Right lobe of liver (tissue), 6 donors: ENCODE measurements around the gene PDXP. TPM values are rescaled to one million over a fixed set of nuclear protein-coding genes. Genes with fewer than 3 reads are reported as not detected.
A peak's percentile ranks its signal among the peaks of the same experiment; 100 is the strongest.

Experiments
- ATAC-seq, 4 donors: fragments of 200-7000 bp; cut with Tn5 transposase; one replicate each; pipeline ENCODE4 v1.9.1; 2020; ENCODE audit warnings: mild to moderate bottlenecking in 4 of 4, moderate library complexity in 4 of 4
- DNase-seq, 3 donors: peaks; one replicate each; pipeline ENCODE4 v3.0.0-alpha.2; 2020
- H3K27ac ChIP-seq, 3 donors: fragments of 200-600 bp; one replicate each; pipeline ENCODE4 v1.8.0; 2022
- H3K27me3 ChIP-seq, 2 donors: fragments of 200-600 bp; one replicate each; pipeline ENCODE4 v1.8.0; 2022
- H3K36me3 ChIP-seq, 4 donors: fragments of 200-600 bp; sonication (generic) in 1 of 4; one replicate each; pipeline versions ENCODE4 v1.5.1 to v1.8.0; 2017 to 2022; ENCODE audit warnings: control low read depth in 1 of 4
- H3K4me1 ChIP-seq, 4 donors: fragments of 200-600 bp; sonication (generic) in 1 of 4; one replicate each; pipeline versions ENCODE4 v1.5.1 to v1.8.0; 2017 to 2022; ENCODE audit warnings: control low read depth in 1 of 4
- H3K4me3 ChIP-seq, 3 donors: fragments of 200-600 bp; one replicate each; pipeline ENCODE4 v1.8.0; 2022
- H3K9me3 ChIP-seq, 4 donors: fragments of 200-600 bp; sonication (generic) in 1 of 4; one replicate each; pipeline versions ENCODE4 v1.5.1 to v1.8.0; 2017 to 2022; ENCODE audit warnings: control low read depth in 1 of 4
- POLR2A ChIP-seq: fragments of 450-650 bp; IDR thresholded peaks from one replicate; pipeline ENCODE4 v1.6.1; 2017; ENCODE audit warnings: antibody characterized with exemption, mild to moderate bottlenecking
- WGBS: methylation state at CpG from one replicate; pipeline ENCODE4 v1.1.6; 2018; ENCODE audit warnings: low coverage, low lambda C conversion rate; ENCODE audit not compliant: insufficient coverage; ENCODE audit errors: missing lambda C conversion rate; 5-methylcytosine and 5-hydroxymethylcytosine counted together
- intact Hi-C, 2 donors: fragments of 100-400 bp; cut with DNase I; formaldehyde crosslinking; loops; one replicate each; pipeline versions ENCODE4 v1.11.2 to v1.14.1; 2022
- total RNA-seq, 6 experiments: library from RNA; depleted of rRNA in 2 of 6; stranded (reverse); fragments of >200 nt in 2 of 6; fragmentation: NEBNext Ultra II Directional in 3 of 6; extraction: Animal tissue kit (Norgen Biotek cat#: 25700) in 3 of 6; gene quantifications; one replicate each; pipeline versions ENCODE4 v1.1.0 to v1.2.4, GENCODE V29; 2016 to 2023
- TF ChIP-seq, protein P1 (sequence below), 4 donors: fragments of 200-600 bp in 3 of 4; fragments of 450-650 bp in 1 of 4; IDR thresholded peaks; one replicate each; pipeline versions ENCODE4 v1.5.1 to v1.8.0; 2016 to 2022; ENCODE audit warnings: antibody characterized with exemption in 4 of 4, mild to moderate bottlenecking in 2 of 4
- donor health status: DM: no; HTN: yes; CAD: no.
- donor health status: DM: no; HTN: no; CAD: no.
- donor health status: DM: no; HTN: no; CAD: no.
- donor health status: DM: no; HTN: yes; CAD: no.
- donor health status: DM: no; HTN: yes; CAD: no.

PDXP gene
- total RNA-seq, 6 experiments from 2014 or later, result 15.7 to 63.4 (median 34.4) TPM

DNA sequence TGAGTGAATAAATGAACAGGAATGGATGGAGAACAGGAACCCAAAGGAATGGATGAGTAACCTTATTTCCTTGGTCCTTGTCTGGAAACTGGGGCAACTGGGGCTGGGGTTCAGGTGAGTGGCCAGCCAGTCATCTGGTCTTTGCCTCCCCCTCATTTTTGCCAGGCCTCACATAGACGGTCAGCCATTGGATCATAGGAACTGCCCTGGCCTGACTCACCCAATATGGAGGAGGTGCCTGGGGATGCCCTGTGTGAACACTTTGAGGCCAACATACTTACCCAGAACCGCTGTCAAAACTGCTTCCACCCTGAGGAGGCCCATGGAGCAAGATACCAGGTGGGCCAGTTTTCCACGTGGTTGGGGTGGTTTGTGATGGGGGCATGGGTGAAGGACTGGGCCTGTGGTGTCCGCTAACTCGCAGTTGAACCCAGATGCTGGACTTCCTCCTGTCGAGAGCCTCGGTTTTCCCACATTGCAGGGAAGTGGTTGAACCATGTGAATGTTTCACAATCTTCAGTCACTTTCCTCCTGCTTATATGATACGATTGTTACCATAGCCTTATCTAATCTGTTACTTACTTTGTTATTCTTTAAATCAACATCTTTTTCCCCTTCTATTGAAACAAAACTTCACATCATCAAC is 42.7 kb downstream of the PDXP start:
- Histone ChIP-seq H3K27me3 (no peaks in the 10 kb centered on the region), H3K9me3 (no peaks in the 10 kb centered on the region), H3K4me1 (no peaks in the 10 kb centered on the region), H3K4me3 (no peak overlapping the region), H3K27ac (no peak overlapping the region), H3K36me3 (no peaks in the 10 kb centered on the region)
- no peak for TF ChIP-seq POLR2A
- TF ChIP-seq, protein P1, sequence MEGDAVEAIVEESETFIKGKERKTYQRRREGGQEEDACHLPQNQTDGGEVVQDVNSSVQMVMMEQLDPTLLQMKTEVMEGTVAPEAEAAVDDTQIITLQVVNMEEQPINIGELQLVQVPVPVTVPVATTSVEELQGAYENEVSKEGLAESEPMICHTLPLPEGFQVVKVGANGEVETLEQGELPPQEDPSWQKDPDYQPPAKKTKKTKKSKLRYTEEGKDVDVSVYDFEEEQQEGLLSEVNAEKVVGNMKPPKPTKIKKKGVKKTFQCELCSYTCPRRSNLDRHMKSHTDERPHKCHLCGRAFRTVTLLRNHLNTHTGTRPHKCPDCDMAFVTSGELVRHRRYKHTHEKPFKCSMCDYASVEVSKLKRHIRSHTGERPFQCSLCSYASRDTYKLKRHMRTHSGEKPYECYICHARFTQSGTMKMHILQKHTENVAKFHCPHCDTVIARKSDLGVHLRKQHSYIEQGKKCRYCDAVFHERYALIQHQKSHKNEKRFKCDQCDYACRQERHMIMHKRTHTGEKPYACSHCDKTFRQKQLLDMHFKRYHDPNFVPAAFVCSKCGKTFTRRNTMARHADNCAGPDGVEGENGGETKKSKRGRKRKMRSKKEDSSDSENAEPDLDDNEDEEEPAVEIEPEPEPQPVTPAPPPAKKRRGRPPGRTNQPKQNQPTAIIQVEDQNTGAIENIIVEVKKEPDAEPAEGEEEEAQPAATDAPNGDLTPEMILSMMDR (IDR thresholded peaks at IDR 0.05), result no peak
- 52% methylated on average over 3 of the region's 8 CpGs for WGBS
- ATAC-seq (peak; percentile 6 to 54 (median 35)), DNase-seq (no peak)
- intact Hi-C loops, result no loop called here

GRCh38 chr22:37703906-37704305 is 45.4 kb downstream of the PDXP start:
- H3K9me3 ChIP-seq, result no peaks in the 10 kb centered on the region
- WGBS, result 79% methylated on average over 7 of the region's 7 CpGs
- DNase-seq (no peak), ATAC-seq (no peak)
- H3K27me3 ChIP-seq, result no peaks in the 10 kb centered on the region
- intact Hi-C loops, result no loop called here
- no peaks in the 10 kb centered on the region for H3K36me3 ChIP-seq
- H3K4me3 ChIP-seq, result no peak overlapping the region
- TF ChIP-seq, protein P1 (IDR thresholded peaks at IDR 0.05), result no peak
- TF ChIP-seq POLR2A, result no peak
- no peaks in the 10 kb centered on the region for H3K4me1 ChIP-seq
- no peak overlapping the region for H3K27ac ChIP-seq

DNA sequence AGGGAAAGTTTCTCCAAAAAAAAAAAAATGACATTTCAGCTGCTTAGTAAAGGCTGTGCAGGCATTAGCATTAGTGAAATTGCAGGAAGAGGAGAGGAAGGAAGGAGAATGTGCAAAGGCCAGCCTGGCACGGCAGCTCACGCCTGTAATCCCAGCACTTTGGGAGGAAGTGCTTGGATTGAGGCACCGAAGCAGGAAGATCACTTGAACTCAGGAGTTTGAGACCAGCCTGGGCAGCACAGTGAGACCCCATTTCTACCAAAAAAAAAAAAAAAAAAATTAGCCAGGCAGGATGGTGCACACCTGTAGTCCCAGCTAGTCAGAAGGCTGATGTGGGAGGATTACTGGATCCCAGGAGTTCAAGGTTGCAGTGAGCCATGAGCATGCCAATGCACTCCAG is 46.1 kb downstream of the PDXP start:
- 32% methylated on average over 3 of the region's 3 CpGs for WGBS
- TF ChIP-seq POLR2A, result no peak
- TF ChIP-seq, protein P1 (IDR thresholded peaks at IDR 0.05), result no peak
- intact Hi-C loops, result no loop called here
- no peaks in the 10 kb centered on the region for H3K4me1 ChIP-seq
- H3K27ac ChIP-seq, result no peak overlapping the region
- H3K4me3 ChIP-seq, result no peak overlapping the region
- no peaks in the 10 kb centered on the region for H3K36me3 ChIP-seq
- DNase-seq (no peak), ATAC-seq (no peak)
- no peaks in the 10 kb centered on the region for H3K9me3 ChIP-seq
- H3K27me3 ChIP-seq, result no peaks in the 10 kb centered on the region

- Histone ChIP-seq H3K27me3 (no peaks in the 10 kb centered on the region), H3K4me1 (no peaks in the 10 kb centered on the region), H3K4me3 (no peak overlapping the region), H3K36me3 (no peaks in the 10 kb centered on the region), H3K9me3 (no peaks in the 10 kb centered on the region), H3K27ac (no peak overlapping the region)
- WGBS, result 94% methylated on average over 3 of the region's 3 CpGs
- ATAC-seq (no peak), DNase-seq (no peak)
- intact Hi-C loops, result no loop called here
- TF ChIP-seq POLR2A, result no peak
- TF ChIP-seq, protein P1 (IDR thresholded peaks at IDR 0.05), result no peak
Observed at GRCh38 chr22:37705205-37705604, 46.7 kb downstream of the PDXP start.
